HG02623 (cell line): ENCODE results near the gene CDCA4.
"Not testable (repeated sequence)": the region's sequence is repeated elsewhere in the genome, so short reads cannot be mapped to it uniquely, and the experiment has no call there.

Source experiments
- ATAC-seq: cut with Tn5 transposase; IDR thresholded peaks from one replicate; pipeline ENCODE4 v1.9.1; 2021; ENCODE audit warnings: moderate library complexity; ENCODE audit not compliant: unreplicated experiment

Gene CDCA4

GRCh38 chr14:105020815-105021655 lies at the start of gene CDCA4:
CDCA4 (minus strand) TSS chr14:105021083; CDS start chr14:105011929, 9,154 bp downstream.
- peak; percentile 68 for ATAC-seq

GRCh38 chr14:105069871-105070759 lies 49.2 kb upstream of the CDCA4 start:
- ATAC-seq, result no peak

DNA sequence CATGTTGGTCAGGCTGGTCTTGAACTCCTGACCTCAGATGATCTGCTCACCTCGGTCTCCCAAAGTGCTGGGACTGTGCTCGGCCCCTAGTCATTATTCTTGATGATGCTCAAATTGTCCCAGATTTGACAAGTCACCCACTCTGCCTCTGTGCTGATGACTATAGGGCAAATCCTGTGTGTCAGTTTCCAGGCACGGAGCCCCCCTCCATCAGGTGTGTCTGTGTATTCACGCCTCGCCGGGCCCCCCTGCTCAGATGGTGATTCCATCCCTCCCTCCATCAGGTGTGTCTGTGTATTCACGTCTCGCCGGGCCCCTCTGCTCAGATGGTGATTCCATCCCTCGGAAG lies 48.6 kb upstream of the CDCA4 start:
- no peak for ATAC-seq

- ATAC-seq, result no peak
These were observed 47.9 kb upstream of the CDCA4 start for GRCh38 chr14:105068818-105069217.

DNA sequence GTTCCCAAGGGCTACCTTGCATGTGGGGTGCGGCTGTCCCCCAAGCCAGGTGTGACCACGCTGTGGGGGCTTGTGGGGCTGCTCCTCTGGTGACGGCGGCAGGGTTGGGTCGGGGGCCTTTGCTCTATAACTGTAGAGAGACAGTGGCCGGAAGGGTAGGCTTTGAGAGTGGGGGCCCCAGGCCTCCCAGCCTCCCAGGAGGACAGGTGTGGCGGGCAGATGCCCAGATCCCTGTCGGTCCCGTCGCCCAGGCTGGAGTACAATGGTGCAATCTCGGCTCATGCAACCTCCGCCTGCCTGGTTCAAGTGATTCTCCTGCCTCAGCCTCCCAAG lies 47.1 kb upstream of the CDCA4 start:
- no peak for ATAC-seq

DNA sequence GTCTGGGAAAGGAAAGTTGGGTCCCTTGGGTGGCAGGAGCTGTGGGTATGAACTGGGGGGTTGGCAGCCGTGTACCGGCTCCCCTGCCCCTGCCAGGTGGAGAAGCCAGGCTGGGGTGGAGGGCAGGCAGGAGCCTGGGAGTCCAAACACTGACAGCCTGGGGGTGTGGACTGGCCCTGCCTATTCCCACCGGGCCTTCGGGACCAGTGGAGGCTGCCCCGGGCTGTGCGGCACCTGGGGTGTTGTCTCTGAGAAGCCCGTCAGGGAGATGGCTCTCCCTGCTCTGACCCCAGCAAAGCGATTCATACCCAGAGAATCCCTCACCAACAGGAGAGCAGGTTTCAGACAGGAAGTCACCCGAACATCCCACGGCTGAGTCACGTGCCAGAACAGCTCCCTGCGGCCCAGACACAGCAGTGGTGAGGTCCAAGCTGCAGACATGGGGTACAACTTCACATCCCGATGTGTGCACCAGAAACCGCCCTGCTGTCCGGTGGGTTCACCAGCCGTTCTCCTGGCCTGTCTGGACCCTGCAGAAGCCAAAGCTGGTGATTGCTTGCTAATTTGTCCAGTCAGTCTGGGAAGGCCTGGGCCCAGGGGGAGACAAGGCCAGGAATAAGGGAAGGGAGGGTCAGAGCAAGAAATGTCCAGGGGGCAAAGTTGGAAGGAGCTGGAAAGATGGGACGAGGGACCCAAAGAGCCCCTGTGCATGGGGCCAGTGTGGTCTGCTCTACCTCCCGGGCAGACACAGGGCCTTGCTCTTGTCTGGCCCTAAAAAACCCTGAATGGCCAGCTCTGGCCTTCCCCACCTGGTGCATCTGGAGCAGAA lies 46.5 kb upstream of the CDCA4 start:
- no peak for ATAC-seq

GRCh38 chr14:105066240-105067071 lies 45.6 kb upstream of the CDCA4 start:
- ATAC-seq, result no peak

GRCh38 chr14:105065280-105066228 lies 44.7 kb upstream of the CDCA4 start, which contains the start of gene GPR132:
GPR132 (minus strand) TSS chr14:105065430; CDS start chr14:105055420, 10,010 bp downstream.
- ATAC-seq, result peak; percentile 41

GRCh38 chr14:105064721-105065143 lies 43.8 kb upstream of the CDCA4 start:
- no peak for ATAC-seq

GRCh38 chr14:105064001-105064400 lies 43.1 kb upstream of the CDCA4 start:
- ATAC-seq, result no peak

GRCh38 chr14:105063506-105063905 lies 42.6 kb upstream of the CDCA4 start:
- ATAC-seq, result not testable (repeated sequence)

DNA sequence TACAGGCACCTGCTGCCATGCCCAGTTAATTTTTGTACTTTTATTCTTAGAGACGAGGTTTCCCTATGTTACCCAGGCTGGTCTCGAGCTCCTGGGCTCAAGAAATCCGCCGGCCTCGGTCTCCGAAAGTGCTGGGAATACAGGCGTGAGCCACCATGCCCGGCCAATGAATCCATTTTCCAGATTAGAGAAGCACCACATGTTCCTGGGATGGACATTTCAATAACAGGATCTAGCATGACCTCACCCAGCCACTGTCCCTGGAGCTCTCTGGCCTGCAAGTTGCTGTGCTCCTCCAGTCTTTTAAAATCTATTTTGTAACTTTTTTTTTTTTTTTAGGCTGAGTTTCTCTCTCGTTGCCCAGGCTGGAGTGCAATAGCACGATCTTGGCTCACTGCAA lies 42.2 kb upstream of the CDCA4 start:
- no peak for ATAC-seq

DNA sequence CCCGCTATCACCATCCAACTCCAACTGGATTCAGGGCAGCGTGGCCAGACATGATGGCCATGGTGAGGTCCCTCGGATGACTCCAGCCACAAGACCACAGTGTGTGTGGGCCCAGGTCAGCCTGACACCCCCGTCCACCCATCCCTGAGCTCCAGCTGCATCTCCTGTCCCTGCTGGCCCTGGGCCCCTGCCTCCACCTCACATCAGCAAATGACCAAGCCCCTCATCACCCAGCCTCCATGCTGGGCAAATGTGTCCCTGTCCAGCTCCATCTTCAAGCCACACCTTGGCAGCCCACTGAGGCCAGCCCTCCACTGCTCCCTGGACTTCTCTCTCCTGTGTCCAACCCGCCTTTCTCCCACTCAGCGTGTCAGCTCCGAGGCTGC lies 41.2 kb upstream of the CDCA4 start:
- no peak for ATAC-seq

GRCh38 chr14:105061428-105062047 lies 40.7 kb upstream of the CDCA4 start:
- ATAC-seq, result no peak

DNA sequence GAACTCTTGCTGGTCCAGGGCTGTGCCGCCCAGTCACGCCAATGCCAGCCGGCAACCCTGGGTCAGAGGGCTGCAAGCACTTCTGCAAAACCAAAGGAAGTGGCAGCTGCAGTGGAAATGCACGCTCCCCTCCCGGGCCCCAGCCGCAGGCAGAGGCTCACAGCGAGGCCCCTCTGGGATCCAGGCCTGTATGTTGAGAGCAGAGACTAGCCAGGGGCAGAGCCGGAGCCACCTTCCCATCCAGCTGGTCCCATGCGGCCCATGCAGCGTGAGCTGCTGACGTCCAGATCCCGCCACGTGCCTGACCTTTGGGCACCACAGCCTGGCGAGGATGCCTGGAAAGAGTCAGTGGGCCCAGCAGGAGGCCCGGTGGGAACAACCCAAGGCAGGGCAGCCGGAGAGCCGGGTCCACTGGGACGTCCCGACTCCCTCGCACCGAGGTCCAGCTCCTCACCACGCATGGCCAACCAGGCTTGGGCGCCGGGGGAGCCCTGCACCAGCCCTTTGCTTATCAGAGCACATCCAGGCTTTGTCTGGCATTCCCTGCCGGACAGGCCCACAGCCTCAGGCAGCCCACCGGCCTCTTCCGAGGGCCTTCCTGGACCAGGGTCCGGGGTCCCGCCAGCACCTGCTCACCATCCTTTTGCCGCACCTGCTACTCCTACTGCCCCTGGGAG lies 40.0 kb upstream of the CDCA4 start:
- ATAC-seq, result no peak

DNA sequence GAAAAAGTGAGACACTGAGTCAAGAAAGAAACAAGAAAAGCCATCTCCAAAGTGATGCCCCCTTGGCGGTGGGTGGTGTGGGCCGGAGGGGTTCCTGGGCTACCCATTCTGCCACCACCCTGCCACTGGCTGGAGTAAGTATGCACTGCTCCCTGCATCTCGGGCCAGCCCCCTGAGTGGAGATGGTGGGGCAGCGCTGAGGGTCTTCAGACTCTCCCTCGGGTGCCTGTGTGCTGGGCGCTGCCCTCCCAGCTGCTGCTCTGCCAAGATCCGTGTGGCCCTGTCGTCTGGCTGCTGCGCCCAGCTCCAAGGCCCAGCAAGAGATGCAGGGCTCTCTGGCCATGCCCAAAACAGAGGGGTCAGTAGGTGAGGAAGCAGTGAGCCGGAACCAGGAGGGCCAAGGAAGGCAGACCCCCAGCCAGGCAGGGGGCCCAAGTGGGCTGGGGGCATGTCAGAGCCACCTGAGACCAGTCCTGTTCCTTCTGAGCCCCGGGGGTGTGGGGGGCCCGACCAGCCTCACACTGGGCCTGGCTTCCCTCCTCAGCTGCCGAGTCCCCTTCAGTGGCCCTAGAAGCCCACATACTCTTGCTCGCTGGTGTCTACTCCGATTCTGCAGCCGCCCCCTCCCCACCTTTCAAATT lies 39.2 kb upstream of the CDCA4 start:
- no peak for ATAC-seq

- ATAC-seq, result no peak
These were observed 38.4 kb upstream of the CDCA4 start for GRCh38 chr14:105059035-105059924.
